Stimulated activated CD4-positive, alpha-beta T cell treated with anti-CD3 and anti-CD28 coated beads, TNF-alpha, amount 100 ng/mL, for 4 hours (primary cell): ENCODE results near the gene RAMP3.
"Not testable (repeated sequence)": the region's sequence is repeated elsewhere in the genome, so short reads cannot be mapped to it uniquely, and the experiment has no call there.

Experiments used
- DNase-seq, 3 experiments: peaks; one replicate each; pipeline ENCODE4 v3.0.0-alpha.2; 2020; ENCODE audit warnings: low read depth in 3 of 3

The RAMP3 gene

DNA sequence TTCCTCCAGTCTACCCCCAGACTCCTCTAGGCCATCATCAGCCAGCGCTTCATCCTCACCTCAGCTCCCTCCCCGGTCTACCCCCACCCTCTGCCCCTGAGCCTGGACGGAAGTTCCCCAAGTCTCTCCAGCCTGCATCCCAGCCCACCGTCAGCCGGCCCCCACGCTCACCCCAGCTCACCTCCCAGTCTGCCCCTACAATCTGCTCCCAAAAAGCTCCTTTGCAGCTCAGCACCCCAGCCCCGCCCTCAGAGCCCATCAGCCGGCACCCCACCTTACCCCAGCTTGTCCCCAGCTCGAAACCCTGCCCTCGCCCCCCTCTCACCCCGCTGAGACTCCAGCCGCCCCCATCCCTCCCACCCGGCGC is 322 bp upstream of the RAMP3 start:
- no peak for DNase-seq

DNA sequence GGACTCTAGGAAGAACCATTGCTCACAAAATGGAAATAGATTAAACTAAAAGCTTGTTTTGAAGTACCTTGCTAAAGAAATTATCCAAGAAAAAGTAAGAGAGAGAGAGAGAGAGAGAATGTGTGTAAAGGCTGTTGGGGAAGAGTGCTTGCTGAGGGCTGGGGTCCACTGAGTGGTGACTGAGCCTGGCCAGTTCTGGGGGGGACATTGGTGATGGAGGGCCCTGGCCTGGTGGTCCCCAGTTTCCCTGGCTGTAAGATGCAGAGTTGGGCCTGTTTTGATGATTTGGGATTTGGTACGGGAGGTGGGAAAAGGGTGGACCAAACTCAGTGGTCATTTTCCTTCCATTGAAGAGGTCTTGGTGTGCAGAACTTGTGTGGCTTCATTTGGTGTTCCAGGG is 880 bp downstream of the RAMP3 start:
- no peak for DNase-seq

DNA sequence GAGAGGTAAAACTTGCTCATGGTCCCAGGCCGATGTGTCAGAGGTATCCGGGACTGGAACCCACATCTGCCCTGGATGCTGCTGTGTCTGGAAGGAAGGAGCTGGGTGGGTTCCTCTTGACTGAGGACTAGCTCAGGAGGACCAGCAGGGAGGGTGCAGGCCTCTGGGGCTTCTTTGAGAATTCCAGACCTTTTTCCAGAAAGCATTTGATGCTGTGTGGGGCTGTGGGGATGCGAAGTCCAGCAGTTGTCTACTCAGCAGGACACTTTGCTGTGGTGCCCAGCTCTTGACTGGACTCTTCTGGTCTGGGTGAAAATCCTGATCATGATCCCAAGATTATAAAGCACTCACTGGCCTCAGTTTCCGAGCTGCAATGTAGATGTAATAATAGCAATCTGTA is 1.7 kb downstream of the RAMP3 start:
- no peak for DNase-seq

DNA sequence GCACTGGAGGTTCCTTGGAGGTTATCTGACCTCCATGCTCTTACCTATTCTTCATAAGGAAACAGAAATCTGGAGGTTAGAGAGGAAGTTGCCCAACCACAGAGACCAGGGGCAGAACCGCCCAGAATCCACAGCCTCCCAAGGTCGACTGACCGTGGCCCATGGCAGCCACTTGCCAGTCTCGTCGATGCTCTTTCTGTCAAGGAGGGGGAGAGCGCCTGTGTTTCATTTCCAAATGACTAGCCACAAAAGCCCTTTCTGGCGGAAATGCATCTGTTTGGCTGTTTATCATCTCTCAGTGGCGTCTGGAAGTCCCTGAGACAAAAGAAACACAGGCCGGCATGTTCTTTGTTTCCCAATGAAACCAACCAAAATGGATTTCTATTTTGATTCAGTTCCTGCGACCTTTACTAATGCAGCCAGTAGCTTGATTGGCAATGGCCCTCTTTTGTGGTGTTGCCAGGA is 2.9 kb downstream of the RAMP3 start:
- DNase-seq: no peak

DNA sequence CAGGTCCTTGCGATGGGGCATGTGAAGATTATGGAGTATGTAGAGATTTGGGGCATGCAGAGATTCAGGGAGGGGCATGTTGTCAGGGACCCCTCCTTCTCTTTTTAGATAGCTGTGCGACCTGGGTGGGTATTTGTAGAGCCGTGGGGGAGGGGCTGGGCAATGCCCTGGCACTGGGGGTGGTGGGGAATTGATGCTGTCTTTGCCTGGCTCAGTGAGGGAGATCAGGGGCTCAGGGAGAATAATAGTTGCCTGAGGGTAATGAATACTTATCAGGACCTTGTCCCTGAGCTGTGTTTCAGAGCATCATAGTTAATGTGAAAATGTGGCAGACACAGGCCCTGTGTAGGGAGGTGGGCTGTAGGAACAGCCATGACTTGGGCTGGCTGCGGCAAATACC is 3.5 kb downstream of the RAMP3 start:
- DNase-seq: no peak

DNA sequence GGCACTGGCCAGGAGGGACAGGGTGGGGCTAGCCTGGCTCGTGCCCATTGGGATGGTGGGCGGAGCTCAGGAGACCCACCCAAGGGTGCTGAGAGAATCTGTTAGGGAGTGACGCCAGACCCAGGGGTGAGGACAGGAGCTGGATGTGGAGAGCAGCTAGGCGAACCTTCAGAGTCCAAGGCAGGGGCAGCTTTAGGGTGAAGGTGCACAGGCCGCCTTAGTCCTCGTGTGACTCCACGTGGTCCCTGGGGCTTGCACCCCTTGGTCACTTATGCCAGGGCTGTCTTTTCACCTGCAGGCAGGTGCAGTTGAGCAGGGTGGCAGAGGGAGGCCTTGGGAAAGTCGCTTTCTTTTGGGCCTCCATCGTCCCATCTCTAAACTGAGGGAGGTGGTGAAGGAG is 4.3 kb downstream of the RAMP3 start:
- DNase-seq: no peak

DNA sequence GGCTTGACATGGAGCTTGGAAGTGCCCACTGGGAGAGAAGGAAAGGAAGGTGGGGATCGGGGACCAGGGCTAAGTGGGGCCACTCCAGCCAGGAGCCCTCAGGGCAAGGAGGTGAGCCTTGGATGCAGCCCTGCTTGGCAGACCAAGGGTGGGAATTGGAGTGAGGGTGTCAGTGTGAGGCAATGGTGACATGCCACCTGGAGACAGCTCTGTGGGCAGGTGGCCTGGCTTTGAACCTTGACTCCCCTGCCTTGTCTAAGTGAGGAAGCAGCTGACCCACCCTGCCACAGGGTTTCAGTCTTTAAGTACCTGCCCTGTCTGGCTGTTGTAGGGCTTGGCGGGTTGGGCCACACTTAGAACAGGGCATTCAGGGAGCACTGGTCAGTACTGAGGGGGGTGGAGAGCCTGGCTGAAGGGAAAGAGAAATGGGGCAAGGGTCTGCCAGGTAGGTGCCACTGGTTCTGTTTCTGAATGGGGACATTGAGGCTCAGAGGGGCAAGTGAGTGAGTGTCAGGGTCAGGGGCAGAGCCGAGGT is 4.8 kb downstream of the RAMP3 start:
- no peak for DNase-seq

DNA sequence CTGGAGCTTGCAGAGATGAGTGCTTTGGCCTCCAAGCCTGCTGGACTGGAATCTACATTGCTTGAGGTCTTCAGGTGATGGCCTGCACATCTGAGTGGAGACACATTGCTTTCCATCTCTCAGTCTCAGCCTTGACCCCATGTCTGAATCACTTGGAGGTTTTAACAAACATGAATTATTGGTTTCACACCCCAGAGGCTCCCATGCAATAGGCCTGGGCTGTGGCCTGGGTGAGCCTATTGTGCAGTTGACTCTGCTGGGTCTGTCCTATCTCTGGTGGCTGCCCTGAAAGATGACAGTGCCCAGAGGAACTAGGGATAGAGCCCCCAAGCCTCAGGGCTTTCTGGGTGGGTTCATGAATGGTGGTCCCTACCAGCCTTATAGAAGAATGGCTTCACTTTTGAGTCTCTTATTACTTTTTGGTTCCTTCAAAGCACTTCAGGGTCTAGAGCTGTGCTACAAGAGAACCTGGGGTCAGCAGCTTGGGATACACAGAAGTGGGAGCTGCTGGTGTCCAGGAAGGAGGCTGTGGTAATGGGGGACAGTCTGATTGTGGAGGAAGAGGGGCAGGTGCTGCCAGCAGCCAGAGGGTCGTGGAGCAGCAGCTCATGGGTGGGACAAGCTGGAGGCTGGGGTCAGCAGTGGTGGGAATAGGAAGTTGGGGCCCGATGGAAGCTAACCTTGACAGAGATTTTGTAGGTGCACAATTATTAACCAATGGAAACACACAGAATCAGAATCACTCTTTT is 5.5 kb downstream of the RAMP3 start:
- DNase-seq: no peak

DNA sequence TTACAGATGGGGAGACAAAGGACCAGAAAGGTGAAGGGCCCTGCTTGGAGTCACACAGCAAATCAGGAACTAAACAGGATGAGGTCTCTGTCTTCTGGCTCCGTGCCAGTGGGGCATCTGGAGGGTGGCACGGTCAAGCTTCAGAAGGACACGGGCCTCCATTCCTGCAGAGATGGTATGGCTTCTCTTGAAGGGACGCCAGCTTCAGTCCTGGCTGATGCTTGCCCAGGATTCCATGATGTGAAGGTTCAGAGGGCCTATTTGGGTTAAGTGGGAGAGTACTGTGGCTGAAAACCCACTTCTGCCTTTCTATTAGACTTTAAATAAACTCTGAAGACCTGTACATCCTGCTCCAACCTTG is 6.1 kb downstream of the RAMP3 start:
- DNase-seq: no peak

DNA sequence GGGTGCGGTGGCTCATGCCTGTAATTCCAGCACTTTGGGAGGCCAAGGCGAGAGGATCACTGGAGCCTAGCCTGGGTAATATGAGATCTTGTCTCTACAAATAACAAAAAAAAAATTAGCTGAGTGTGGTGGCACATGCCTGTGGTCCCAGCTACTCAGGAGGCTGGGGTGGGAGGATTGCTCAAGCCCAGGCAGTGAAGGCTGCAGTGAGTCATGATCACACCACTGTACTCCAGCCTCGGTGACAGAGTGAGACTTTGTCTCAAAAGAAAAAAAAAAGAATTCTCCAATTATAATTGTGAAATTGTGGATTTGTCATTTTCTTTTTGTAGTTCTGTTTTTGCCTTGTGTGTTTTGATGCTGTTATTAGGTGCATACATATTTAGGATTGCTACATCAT is 6.7 kb downstream of the RAMP3 start:
- not testable (repeated sequence) for DNase-seq

DNA sequence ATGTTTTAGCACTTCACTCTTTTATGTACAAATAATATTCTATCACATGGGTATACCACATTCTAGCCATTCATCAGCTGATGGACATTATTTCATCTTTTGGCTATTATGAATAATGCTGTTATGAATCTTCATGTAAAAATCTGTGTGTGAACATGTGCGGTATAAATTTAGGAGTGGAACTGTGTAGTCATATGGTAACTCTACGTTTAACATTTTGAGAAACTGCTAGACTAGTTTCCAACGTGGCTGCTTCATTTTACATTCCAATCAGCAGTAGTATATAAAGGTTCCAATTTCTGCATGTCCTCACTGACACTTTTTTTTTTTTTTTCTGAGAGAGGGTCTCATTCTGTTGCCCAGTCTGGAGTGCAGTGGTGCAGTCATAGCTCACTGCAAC is 8.3 kb downstream of the RAMP3 start:
- no peak for DNase-seq

DNA sequence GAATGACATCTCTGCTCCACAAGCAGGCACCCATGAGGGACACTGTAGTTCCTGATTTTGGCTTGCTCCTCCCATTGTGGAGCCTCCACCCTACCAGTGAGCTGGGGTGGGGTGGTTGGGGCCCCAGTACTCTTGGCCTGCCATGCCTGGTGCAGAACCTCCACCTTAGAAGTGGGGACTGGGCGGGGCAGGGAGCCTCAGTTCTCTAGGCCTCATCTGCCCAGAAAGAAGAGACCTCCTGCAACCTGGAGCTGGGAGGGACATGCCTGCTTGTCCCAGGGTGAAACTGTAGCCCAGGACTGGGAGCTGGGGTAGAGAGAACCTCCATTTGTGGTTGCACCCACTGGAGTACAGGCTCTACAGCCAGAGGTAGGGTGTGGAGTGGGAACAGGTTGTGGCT is 14.4 kb downstream of the RAMP3 start:
- no peak for DNase-seq

DNA sequence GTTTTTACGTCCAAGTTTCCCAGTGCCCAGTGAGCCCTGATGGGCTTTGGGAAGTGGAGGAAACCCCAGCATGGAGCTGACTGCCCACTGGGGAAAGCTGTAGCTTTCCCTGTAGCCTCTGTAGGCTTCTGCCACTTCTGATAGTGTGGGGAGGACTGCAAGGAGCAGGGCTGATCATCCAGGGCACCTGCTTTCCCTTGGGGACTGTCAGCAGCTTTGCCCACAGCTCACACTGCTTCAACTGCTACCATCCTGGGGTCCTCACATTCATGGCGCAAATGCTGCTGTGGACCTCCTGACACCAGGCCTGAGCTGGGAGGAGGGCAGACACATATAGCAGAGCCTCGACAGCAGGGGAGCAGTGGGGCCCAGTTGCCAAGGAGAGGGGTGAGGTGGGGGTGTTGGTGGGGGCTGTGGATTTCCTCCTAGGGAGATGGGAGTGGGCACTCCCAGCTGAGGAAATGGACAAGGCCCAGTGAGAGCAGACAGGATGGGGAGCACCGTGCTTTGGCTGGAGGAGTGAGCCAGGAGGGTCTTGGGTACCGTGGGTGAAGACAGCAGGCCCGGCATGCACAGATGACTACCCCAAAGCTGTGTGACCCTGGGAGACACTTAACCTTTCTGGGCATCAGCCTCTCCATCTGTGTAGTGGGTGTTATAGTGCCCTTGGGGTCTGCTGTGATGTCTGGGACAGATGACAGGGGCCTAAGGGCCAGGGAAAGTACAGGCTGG is 16.2 kb downstream of the RAMP3 start:
- no peak for DNase-seq

DNA sequence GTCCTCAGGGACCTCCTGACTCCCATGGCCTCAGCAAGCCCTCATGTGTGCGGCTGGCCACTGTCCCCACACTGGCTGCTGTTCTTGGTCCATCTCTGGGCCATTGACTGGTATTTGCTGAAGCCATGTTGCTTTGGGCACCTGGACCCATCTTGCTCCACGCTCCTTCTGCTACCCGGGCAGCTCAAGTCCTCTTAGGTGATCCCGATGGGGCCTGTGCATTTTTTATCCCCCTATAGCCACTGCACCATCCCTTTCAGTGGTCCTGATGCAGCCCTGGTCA is 16.7 kb downstream of the RAMP3 start:
- no peak for DNase-seq

DNA sequence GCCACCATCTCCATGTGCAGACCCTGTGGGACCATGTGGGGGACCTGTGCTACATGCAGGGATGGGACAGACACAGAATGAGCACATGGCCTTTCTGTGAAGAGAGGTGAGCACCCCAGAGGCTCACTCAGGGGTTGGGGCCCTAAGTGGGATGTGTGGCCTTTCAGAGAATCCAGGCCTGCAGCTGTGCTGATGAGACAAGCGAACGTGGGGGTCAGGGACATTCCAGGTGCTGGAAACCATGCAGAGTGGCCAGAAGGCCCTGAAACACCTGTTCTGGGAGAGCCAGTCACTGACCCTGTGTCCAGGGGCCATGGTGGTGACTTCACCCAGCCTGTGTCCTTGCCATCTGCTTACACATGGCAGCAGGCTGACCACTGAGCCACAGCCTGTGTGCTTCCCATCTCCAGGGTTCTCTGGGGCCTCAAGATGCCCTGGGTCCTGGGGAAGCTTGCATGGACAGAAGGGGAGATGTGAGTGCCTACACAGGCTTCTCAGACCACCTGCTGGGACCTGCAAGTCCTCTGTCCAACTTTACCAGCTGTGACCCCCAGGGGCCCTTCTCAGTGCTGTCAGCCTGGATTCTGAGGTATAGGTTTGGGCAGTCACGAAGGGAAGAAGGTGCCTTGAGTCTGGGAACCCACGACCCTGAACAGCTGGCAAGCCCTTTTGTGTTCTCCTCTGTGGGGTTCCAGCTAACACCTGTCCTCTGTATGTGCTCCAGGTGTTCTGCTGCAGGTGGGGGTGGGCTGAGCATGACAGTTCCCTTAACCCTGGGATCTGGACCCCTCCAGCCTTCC is 17.6 kb downstream of the RAMP3 start:
- no peak for DNase-seq

DNA sequence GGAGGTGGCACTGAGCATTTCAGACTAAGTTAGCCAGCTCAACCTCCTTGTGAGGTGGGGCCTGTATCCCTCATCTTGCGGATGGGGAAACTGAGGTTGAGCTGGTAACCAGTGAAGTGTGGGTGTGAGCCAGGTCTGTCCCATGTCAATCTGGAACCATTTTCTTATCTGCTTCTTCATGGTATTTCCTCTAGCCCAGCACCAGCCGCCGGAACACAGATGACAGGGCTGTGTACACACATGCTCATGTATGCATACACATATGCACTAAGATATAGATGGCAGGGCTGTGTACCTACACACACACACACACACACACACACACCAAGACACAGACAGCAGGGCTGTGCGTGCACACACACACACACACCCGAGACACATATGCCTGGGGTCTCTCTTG is 18.5 kb downstream of the RAMP3 start:
- DNase-seq: no peak

DNA sequence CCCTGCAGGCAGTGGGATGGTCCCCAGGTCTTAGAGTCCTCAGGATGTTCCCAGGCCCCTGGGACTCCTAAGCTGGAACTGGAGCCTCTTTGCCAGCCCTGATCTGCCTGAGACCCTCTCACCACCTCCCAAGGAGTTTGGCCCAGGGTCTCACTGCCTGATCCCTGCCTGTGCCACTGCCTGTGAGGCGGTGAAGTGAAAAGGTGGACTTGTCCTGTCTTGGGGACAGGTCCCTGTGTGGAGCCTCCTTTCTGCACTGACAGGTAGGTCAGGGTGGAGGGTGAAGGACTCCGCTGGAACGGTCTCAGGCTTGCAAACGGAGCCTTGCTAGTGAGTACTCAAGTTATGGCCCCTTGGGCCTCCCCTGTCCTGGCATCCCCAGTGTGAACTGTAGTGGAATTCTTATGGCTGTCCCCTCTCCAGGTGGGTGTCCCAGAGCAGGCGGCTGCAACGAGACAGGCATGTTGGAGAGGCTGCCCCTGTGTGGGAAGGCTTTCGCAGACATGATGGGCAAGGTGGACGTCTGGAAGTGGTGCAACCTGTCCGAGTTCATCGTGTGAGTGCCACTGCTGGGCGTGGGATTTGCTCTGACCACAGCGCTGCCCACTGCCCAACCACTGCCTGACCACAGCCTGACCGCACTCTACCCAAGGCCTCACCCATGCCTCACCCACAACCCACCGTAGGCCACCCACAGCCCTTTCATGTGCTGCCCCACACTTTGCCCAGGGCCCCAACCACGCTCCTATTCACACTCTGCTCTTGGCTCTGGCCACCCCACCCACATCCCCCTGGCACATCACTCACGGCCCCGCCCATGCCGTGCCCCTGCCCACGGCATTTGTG is 19.5 kb downstream of the RAMP3 start:
- DNase-seq: no peak

DNA sequence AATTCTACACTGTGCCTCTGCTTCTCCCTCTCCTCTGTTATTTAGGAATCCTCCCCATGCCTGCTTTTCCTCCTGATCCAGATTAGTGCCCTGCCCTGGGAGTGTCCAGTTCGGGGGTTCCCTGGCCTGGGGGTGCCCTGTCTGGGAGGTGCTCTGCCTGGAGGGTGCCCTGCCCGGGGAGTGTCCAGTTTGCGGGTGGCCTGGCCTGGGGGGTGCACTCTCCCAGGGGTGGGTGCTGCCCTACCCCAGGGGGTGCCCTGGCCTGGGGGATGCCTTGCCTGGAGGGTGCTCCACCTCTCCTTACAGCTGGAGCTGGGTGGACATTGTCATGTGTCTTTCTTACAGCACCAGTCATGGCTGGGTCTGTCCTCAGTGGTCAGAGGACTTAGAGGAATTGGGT is 20.2 kb downstream of the RAMP3 start:
- no peak for DNase-seq

DNA sequence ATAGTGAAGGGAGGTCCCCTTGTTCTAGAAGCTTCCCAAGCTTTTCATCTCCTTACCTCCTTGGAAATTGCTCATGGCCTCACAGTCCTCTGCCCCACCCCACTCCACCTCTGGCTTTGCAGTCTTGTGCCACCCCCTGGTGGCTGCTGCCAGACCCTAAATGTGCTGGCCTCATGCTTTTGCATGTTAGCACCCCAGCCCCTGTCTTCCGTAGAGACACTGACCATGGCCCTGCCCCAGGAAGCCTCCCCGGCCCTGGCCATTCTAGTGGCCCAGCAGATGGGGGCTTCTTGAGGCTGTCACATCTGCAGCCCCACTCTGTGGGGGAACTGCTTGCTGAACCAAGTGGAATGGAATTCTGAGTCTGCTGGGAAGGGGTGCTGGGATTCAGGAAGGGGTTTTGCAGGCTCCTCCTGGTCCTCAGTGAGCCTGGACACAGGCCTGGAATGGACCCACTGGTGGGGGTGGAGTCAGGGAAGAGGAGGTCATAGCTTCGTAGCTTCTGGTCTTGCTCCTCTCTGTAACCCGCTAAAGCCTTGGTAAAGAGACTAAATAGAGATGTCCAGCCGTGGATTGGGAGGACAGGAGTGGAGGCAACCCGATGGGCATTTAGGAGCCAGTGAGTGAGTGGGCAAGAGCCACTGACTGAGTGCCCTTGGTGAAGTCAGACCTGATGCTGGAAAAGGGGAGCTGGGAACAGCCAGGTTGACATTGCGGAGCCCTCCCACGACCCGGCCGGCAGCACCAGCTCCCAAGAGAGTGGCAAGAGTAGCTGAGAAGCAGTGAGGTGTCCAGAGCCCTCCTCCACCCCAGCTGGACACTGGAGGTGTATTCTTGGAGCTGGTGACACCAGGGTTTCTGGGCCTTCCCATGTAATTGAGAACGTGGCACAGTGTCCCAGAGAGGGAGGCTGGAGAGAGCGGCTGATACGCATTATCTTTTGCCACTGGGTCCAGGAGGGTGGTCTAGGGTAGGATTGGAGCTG is 20.9 kb downstream of the RAMP3 start:
- DNase-seq: no peak

DNA sequence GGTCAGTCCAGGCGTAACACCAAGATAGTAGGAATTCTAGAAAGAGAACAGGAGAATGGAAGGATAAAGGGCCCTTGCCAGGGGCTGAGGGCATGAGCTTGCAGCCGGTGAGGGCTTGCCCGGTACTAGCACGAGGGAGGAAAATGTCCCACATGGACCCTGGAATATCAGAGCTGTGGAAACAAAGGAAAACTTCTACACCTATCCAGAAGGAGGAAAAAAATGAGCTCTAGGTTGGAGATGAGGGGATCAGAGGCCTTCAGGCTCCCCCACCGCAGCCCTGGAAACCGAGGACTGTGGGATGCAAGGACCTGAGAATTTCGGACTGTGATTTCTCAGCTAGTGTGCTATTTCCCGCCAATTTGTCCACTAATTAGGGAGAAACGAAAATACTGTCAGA is 22.1 kb downstream of the RAMP3 start:
- no peak for DNase-seq
